Upper lobe of left lung (tissue), 6 donors: ENCODE data around the gene PLXNA2. TPM values are rescaled to one million over a fixed set of nuclear protein-coding genes. Genes with fewer than 3 reads are reported as not detected.

ENCODE experiments used
- ATAC-seq, 2 donors: fragments of 200-7000 bp; cut with Tn5 transposase; one replicate each; pipeline ENCODE4 v1.9.1; 2022; ENCODE audit warnings: mild to moderate bottlenecking in 2 of 2, moderate library complexity in 2 of 2; ENCODE audit not compliant: low FRiP score in 2 of 2
- DNase-seq, 2 donors: peaks; one replicate each; pipeline ENCODE4 v3.0.0-alpha.2; 2019 to 2020
- H3K27ac ChIP-seq, 4 donors: fragments of 200-600 bp; sonication (generic); one replicate each; pipeline ENCODE4 v1.5.1; 2016 to 2019
- H3K27me3 ChIP-seq, 4 donors: fragments of 200-600 bp; sonication (generic); one replicate each; pipeline ENCODE4 v1.5.1; 2017 to 2019
- H3K36me3 ChIP-seq, 4 donors: fragments of 200-600 bp; sonication (generic); one replicate each; pipeline ENCODE4 v1.5.1; 2016 to 2019
- H3K4me1 ChIP-seq, 4 donors: fragments of 200-600 bp; sonication (generic); one replicate each; pipeline ENCODE4 v1.5.1; 2018 to 2019
- H3K4me3 ChIP-seq, 4 donors: fragments of 200-600 bp; sonication (generic); one replicate each; pipeline ENCODE4 v1.5.1; 2017 to 2019; ENCODE audit warnings: mild to moderate bottlenecking in 2 of 4, moderate library complexity in 1 of 4
- H3K9me3 ChIP-seq, 4 donors: fragments of 200-600 bp; sonication (generic); one replicate each; pipeline ENCODE4 v1.5.1; 2018 to 2019
- EP300 ChIP-seq, 4 donors: sonication (generic); formaldehyde crosslinking; IDR thresholded peaks; one replicate each; pipeline ENCODE4 v1.5.1; 2017; ENCODE audit warnings: antibody characterized with exemption in 4 of 4, control low read depth in 2 of 4
- POLR2A ChIP-seq, 4 donors: fragments of 450-650 bp; IDR thresholded peaks; one replicate each; pipeline ENCODE4 v1.5.1; 2016 to 2017; ENCODE audit warnings: antibody characterized with exemption in 4 of 4, mild to moderate bottlenecking in 2 of 4
- POLR2AphosphoS5 ChIP-seq, 2 donors: sonication (generic); formaldehyde crosslinking; IDR thresholded peaks; one replicate each; pipeline ENCODE4 v1.5.1; 2017; ENCODE audit warnings: antibody characterized with exemption in 2 of 2
- WGBS, 2 donors: methylation state at CpG; one replicate each; pipeline ENCODE4 v1.1.5; 2017 to 2018; 5-methylcytosine and 5-hydroxymethylcytosine counted together
- total RNA-seq, 6 donors: library from RNA; depleted of rRNA in 4 of 6; stranded (reverse); fragments of >200 nt in 4 of 6; gene quantifications; one replicate each; pipeline versions ENCODE4 v1.1.0 to v1.2.1, GENCODE V29; 2016 to 2021
- TF ChIP-seq, protein P1 (sequence below), 6 experiments: fragments of 450-650 bp in 4 of 6; fragments of 200-600 bp in 2 of 6; sonication (generic) in 2 of 6; IDR thresholded peaks; one replicate each; pipeline ENCODE4 v1.5.1; 2016 to 2019; ENCODE audit warnings: antibody characterized with exemption in 6 of 6
- donor health status: DM: no; HTN: no; CAD: no; lungs with moderate emphysema.
- donor health status: DM: no; HTN: yes; CAD: no; lungs with severe emphysema.

Gene PLXNA2
- total RNA-seq, 6 donors from 2014 or later: 77.5 to 150 (median 101) TPM

DNA sequence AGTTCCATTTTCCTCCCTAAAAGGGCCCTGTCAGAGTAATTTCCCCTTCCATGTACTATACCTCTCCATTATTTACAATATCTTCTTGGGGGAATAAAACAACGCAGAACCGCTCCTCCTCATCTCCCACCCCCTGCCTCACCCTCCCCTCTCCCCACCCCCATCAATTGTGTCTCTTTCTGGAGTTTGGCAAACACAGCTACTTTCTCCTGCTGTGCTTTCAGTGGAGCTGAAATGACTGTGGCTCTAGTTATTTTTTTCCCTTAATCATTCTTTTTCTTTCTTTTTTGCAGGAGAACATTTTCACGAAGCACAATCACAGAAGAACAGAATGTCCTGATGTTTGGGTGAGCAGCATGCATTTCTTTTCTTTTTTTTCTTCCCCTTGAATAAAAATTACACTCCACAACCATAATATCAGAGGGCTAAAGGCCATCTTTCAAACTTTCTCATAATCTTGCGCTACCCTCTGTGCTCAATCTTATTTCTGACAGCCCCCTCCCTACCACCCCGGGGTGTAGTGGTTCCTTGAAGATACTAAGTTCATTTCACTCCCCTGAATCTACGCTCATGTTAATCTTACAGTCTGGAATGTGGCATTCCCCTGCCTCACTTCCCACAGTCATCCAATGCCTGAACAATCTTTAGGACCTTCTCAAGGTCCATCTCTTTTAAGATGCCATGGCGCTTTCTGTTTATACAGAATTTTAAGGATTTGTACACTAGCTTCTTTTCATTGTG is 8.8 kb upstream of the PLXNA2 start:
- peak overlapping the region in 1 of 4 donors; percentile 21 for H3K27ac ChIP-seq
- peak in 1 of 2 donors; percentile 2 for ATAC-seq
- 69 to 76% methylated on average over 7 of the region's 7 CpGs for WGBS, 2 donors
- TF ChIP-seq, protein P1, sequence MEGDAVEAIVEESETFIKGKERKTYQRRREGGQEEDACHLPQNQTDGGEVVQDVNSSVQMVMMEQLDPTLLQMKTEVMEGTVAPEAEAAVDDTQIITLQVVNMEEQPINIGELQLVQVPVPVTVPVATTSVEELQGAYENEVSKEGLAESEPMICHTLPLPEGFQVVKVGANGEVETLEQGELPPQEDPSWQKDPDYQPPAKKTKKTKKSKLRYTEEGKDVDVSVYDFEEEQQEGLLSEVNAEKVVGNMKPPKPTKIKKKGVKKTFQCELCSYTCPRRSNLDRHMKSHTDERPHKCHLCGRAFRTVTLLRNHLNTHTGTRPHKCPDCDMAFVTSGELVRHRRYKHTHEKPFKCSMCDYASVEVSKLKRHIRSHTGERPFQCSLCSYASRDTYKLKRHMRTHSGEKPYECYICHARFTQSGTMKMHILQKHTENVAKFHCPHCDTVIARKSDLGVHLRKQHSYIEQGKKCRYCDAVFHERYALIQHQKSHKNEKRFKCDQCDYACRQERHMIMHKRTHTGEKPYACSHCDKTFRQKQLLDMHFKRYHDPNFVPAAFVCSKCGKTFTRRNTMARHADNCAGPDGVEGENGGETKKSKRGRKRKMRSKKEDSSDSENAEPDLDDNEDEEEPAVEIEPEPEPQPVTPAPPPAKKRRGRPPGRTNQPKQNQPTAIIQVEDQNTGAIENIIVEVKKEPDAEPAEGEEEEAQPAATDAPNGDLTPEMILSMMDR (IDR thresholded peaks at IDR 0.05): no peak
- no peak for TF ChIP-seq EP300 (IDR thresholded peaks at IDR 0.05)
- no peak for TF ChIP-seq POLR2AphosphoS5 (IDR thresholded peaks at IDR 0.05)
- no peak for TF ChIP-seq POLR2A (IDR thresholded peaks at IDR 0.05)
- peak overlapping the region in 2 of 4 donors; percentile 10 to 11 for H3K4me3 ChIP-seq
- H3K4me1 ChIP-seq: peaks cover 3 to 11% (median 9%) of the 10 kb centered on the region in 4 donors
- no peaks in the 10 kb centered on the region for H3K27me3 ChIP-seq
- no peaks in the 10 kb centered on the region for H3K9me3 ChIP-seq
- no peak for DNase-seq
- H3K36me3 ChIP-seq: no peaks in the 10 kb centered on the region

DNA sequence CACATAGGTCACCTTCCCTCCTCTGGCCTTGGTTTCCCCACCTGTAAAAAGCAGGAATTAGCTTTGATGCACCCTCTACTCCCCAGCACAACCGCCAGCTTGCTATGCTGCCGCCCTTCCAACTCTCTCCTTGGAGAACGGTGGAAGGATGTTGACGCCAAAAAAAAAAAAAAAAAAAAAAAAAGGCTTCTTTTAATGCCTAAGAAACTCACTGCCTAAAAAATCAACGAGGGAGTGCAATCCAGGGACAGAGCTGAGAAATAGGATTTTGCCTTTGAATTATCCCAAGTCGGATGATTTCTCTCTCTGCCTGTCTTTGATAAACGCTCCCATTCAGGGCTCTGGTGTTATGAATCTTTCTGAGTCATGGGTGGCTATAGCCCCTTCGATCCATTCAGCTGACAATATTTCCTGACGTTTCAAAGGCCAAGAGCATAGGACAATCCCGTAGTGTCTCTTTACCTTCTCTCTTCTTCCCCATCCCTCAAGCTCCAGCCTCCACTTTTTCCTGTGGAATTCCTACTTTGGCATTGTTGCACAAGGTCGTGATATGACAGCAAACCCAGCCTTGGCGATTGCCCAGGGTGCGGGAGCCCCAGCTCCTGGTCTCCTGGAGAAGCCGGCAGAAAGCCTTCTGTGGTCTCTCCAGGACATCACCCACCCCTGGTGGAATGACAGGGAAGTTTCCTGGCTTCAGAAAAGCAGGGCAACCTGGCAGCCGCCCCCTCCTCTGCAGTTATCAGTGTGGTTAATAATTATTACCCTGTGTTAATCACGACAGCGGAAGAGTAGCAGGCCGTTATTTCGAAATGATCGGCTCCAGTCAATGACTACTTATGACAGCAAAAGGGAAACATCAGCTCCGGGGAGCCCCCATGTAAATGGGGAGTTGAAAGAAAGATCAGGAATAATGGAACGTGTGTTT is 8.0 kb upstream of the PLXNA2 start:
- DNase-seq: no peak
- ATAC-seq: peak in 1 of 2 donors; percentile 72
- 40 to 53% methylated on average over 22 of the region's 22 CpGs for WGBS, 2 donors
- Histone ChIP-seq H3K9me3 (no peaks in the 10 kb centered on the region), H3K27ac (peak overlapping the region in 1 of 4 donors; percentile 21), H3K4me3 (peak overlapping the region in 2 of 4 donors; percentile 10 to 11), H3K36me3 (no peaks in the 10 kb centered on the region), H3K4me1 (peaks cover 3 to 11% (median 9%) of the 10 kb centered on the region in 4 donors), H3K27me3 (no peaks in the 10 kb centered on the region)
- TF ChIP-seq POLR2AphosphoS5 (IDR thresholded peaks at IDR 0.05): no peak
- TF ChIP-seq, protein P1 (IDR thresholded peaks at IDR 0.05): peak in 2 of 6 experiments; percentile 35 to 66

GRCh38 chr1:208251015-208251414 is 6.8 kb upstream of the PLXNA2 start:
- no peak overlapping the region for H3K27ac ChIP-seq
- TF ChIP-seq, protein P1 (IDR thresholded peaks at IDR 0.05): no peak
- TF ChIP-seq EP300 (IDR thresholded peaks at IDR 0.05) (no peak), POLR2A (IDR thresholded peaks at IDR 0.05) (no peak), POLR2AphosphoS5 (IDR thresholded peaks at IDR 0.05) (no peak)
- 56 to 59% methylated on average over 5 of the region's 5 CpGs for WGBS, 2 donors
- H3K4me3 ChIP-seq: no peak overlapping the region
- ATAC-seq (no peak), DNase-seq (no peak)
- no peaks in the 10 kb centered on the region for H3K9me3 ChIP-seq
- no peaks in the 10 kb centered on the region for H3K36me3 ChIP-seq
- peaks cover 3 to 11% (median 9%) of the 10 kb centered on the region in 4 donors for H3K4me1 ChIP-seq
- no peaks in the 10 kb centered on the region for H3K27me3 ChIP-seq

GRCh38 chr1:208250613-208251012 is 6.4 kb upstream of the PLXNA2 start:
- TF ChIP-seq POLR2A (IDR thresholded peaks at IDR 0.05) (no peak), POLR2AphosphoS5 (IDR thresholded peaks at IDR 0.05) (no peak), EP300 (IDR thresholded peaks at IDR 0.05) (no peak)
- TF ChIP-seq, protein P1 (IDR thresholded peaks at IDR 0.05): no peak
- Histone ChIP-seq H3K36me3 (no peaks in the 10 kb centered on the region), H3K9me3 (no peaks in the 10 kb centered on the region), H3K4me1 (peaks cover 3 to 11% (median 9%) of the 10 kb centered on the region in 4 donors), H3K27ac (no peak overlapping the region), H3K4me3 (no peak overlapping the region), H3K27me3 (no peaks in the 10 kb centered on the region)
- WGBS, 2 donors: 65 to 72% methylated on average over 6 of the region's 6 CpGs
- ATAC-seq (no peak), DNase-seq (no peak)
